Tibial artery (tissue), 4 donors: ENCODE measurements around the gene CGB2.

ENCODE experiments used
- DNase-seq, 2 donors: peaks; one replicate each; pipeline ENCODE4 v3.0.0-alpha.2; 2019
- H3K27ac ChIP-seq, 2 donors: fragments of 200-600 bp; sonication (generic) in 1 of 2; 1 replicate in 1 of 2; 2 replicates in 1 of 2; pipeline ENCODE4 v1.5.1; 2018 to 2019; ENCODE audit warnings: mild to moderate bottlenecking in 1 of 2
- H3K27me3 ChIP-seq, 2 donors: fragments of 200-600 bp; sonication (generic) in 1 of 2; one replicate each; pipeline versions ENCODE4 v1.5.1 to v1.6.0; 2016 to 2019
- H3K36me3 ChIP-seq, 3 donors: fragments of 200-600 bp; sonication (generic) in 2 of 3; one replicate each; pipeline ENCODE4 v1.5.1; 2016 to 2019; ENCODE audit warnings: mild to moderate bottlenecking in 2 of 3
- H3K4me1 ChIP-seq, 4 donors: fragments of 200-600 bp; sonication (generic) in 2 of 4; 1 replicate in 3 of 4; 2 replicates in 1 of 4; pipeline ENCODE4 v1.5.1; 2016 to 2019
- H3K4me3 ChIP-seq, 2 donors: fragments of 200-600 bp; sonication (generic) in 1 of 2; 1 replicate in 1 of 2; 2 replicates in 1 of 2; pipeline ENCODE4 v1.5.1; 2018 to 2019; ENCODE audit warnings: mild to moderate bottlenecking in 2 of 2
- H3K9me3 ChIP-seq, 3 donors: fragments of 200-600 bp; sonication (generic) in 1 of 3; one replicate each; pipeline ENCODE4 v1.5.1; 2016 to 2019
- CTCF ChIP-seq, 2 experiments: fragments of 200-600 bp in 1 of 2; fragments of 450-650 bp in 1 of 2; IDR thresholded peaks; one replicate each; pipeline ENCODE4 v1.5.1; 2017 to 2019; ENCODE audit warnings: antibody characterized with exemption in 2 of 2, mild to moderate bottlenecking in 1 of 2, moderate library complexity in 1 of 2
- intact Hi-C: fragments of 100-400 bp; cut with DNase I; formaldehyde crosslinking; loops from one replicate; pipeline ENCODE4 v1.15.0; 2023; ENCODE audit warnings: low total_unique reads

Gene CGB2

GRCh38 chr19:49061000-49061399 lies 29.3 kb downstream of the CGB2 start:
- peaks cover 0 to 74% of the 10 kb centered on the region in 2 donors for H3K27me3 ChIP-seq
- H3K36me3 ChIP-seq = no peaks in the 10 kb centered on the region
- H3K9me3 ChIP-seq = no peaks in the 10 kb centered on the region
- no peak overlapping the region for H3K27ac ChIP-seq
- no peak for DNase-seq
- no peak for TF ChIP-seq CTCF (IDR thresholded peaks at IDR 0.05)
- intact Hi-C loops = no loop called here
- H3K4me3 ChIP-seq = no peak overlapping the region
- H3K4me1 ChIP-seq = peaks cover 0 to 38% (median 26%) of the 10 kb centered on the region in 4 donors

- no peak for DNase-seq
- no peaks in the 10 kb centered on the region for H3K36me3 ChIP-seq
- H3K4me3 ChIP-seq = no peak overlapping the region
- TF ChIP-seq CTCF (IDR thresholded peaks at IDR 0.05) = no peak
- peaks cover 0 to 79% of the 10 kb centered on the region in 2 donors for H3K27me3 ChIP-seq
- peaks cover 0 to 33% (median 24%) of the 10 kb centered on the region in 4 donors for H3K4me1 ChIP-seq
- no peaks in the 10 kb centered on the region for H3K9me3 ChIP-seq
- intact Hi-C loops = no loop called here
- H3K27ac ChIP-seq = no peak overlapping the region
Measured at GRCh38 chr19:49061445-49061844, 29.8 kb downstream of the CGB2 start.

- no peak overlapping the region for H3K4me3 ChIP-seq
- no peak for DNase-seq
- H3K9me3 ChIP-seq = no peaks in the 10 kb centered on the region
- no peak overlapping the region for H3K27ac ChIP-seq
- no peaks in the 10 kb centered on the region for H3K36me3 ChIP-seq
- no peak for TF ChIP-seq CTCF (IDR thresholded peaks at IDR 0.05)
- H3K27me3 ChIP-seq = peaks cover 0 to 83% of the 10 kb centered on the region in 2 donors
- peaks cover 0 to 12% (median 8%) of the 10 kb centered on the region in 4 donors for H3K4me1 ChIP-seq
- intact Hi-C loops = no loop called here
Measured at GRCh38 chr19:49064029-49064629, 32.4 kb downstream of the CGB2 start.

- no peak within 1 kb of the TSS for H3K4me3 ChIP-seq
- no peak for TF ChIP-seq CTCF (IDR thresholded peaks at IDR 0.05)
- no peaks in the 10 kb centered on the region for H3K9me3 ChIP-seq
- no peak within 1 kb of the TSS for H3K27ac ChIP-seq
- H3K4me1 ChIP-seq = peaks cover 0 to 12% (median 8%) of the 10 kb centered on the region in 4 donors
- DNase-seq = no peak
- intact Hi-C loops = no loop called here
- H3K27me3 ChIP-seq = peaks cover 0 to 85% of the 10 kb centered on the region in 2 donors
- H3K36me3 ChIP-seq = no peaks in the 10 kb centered on the region
Measured at GRCh38 chr19:49064768-49065611, 33.3 kb downstream of the CGB2 start, which contains the start of gene NTF4. Gene NTF4 (minus strand): TSS chr19:49064818. CDS start chr19:49061997, 2,821 bp downstream.

- Histone ChIP-seq H3K9me3 (no peaks in the 10 kb centered on the region), H3K27me3 (peaks cover 0 to 95% of the 10 kb centered on the region in 2 donors), H3K4me3 (no peak overlapping the region), H3K36me3 (no peaks in the 10 kb centered on the region), H3K27ac (no peak overlapping the region), H3K4me1 (peaks cover 0 to 12% (median 8%) of the 10 kb centered on the region in 4 donors)
- no peak for TF ChIP-seq CTCF (IDR thresholded peaks at IDR 0.05)
- DNase-seq = no peak
- intact Hi-C loops = no loop called here
Measured at GRCh38 chr19:49065905-49066512, 34.3 kb downstream of the CGB2 start.
